Neural cell (in vitro differentiated cells): ENCODE results near the gene NGF. TPM values are rescaled to one million over a fixed set of nuclear protein-coding genes. Genes with fewer than 3 reads are reported as not detected.

ENCODE experiments used
- H2AFZ ChIP-seq: fragments of 200-600, 300-800 bp; sonication (generic), shearing (Covaris generic); 2 replicates; pipeline ENCODE4 v1.6.0; 2014; ENCODE audit warnings: low read depth, mild to moderate bottlenecking, antibody characterized with exemption, low read length, moderate library complexity
- H3F3A ChIP-seq: fragments of 200-600 bp; shearing (Covaris generic); 2 replicates; pipeline ENCODE4 v1.6.1; 2016; ENCODE audit warnings: mild to moderate bottlenecking, moderate library complexity, mixed read lengths, antibody characterized with exemption, low read length; ENCODE audit not compliant: insufficient read depth, poor library complexity, severe bottlenecking
- H3K27ac ChIP-seq: fragments of 200-600, 300-800 bp; sonication (generic), shearing (Covaris generic); 2 replicates; pipeline ENCODE4 v1.5.1; 2014; ENCODE audit warnings: mild to moderate bottlenecking, low read length, moderate library complexity
- H3K27me3 ChIP-seq: fragments of 300-800, 200-600 bp; sonication (generic), shearing (Covaris generic); 2 replicates; pipeline ENCODE4 v1.6.0; 2014; ENCODE audit warnings: mild to moderate bottlenecking, low read depth, low read length, moderate library complexity; ENCODE audit not compliant: insufficient read depth
- H3K36me3 ChIP-seq: fragments of 300-800, 200-600 bp; sonication (generic), shearing (Covaris generic); 2 replicates; pipeline ENCODE4 v1.5.1; 2014; ENCODE audit warnings: mild to moderate bottlenecking, antibody characterized with exemption, low read length, moderate library complexity; ENCODE audit not compliant: insufficient read depth
- H3K4me2 ChIP-seq: fragments of 300-800, 200-600 bp; sonication (generic), shearing (Covaris generic); 2 replicates; pipeline ENCODE4 v1.6.0; 2014; ENCODE audit warnings: mild to moderate bottlenecking, low read length
- H3K4me3 ChIP-seq: fragments of 300-800, 200-600 bp; sonication (generic), shearing (Covaris generic); 2 replicates; pipeline ENCODE4 v1.5.1; 2014; ENCODE audit warnings: mild to moderate bottlenecking, low read length, moderate library complexity
- H3K79me2 ChIP-seq: fragments of 200-600 bp; shearing (Covaris generic); replicated peaks from 2 replicates; pipeline ENCODE4 v1.6.0; 2014; ENCODE audit warnings: mild to moderate bottlenecking, low read length, moderate library complexity; ENCODE audit not compliant: insufficient read depth
- H3K9ac ChIP-seq: fragments of 300-800, 200-600 bp; sonication (generic), shearing (Covaris generic); 2 replicates; pipeline ENCODE4 v1.6.1; 2016; ENCODE audit warnings: mild to moderate bottlenecking, low read length, mixed read lengths
- H3K9me2 ChIP-seq: fragments of 200-600 bp; shearing (Covaris generic); 2 replicates; pipeline ENCODE4 v1.6.1; 2016; ENCODE audit warnings: mild to moderate bottlenecking, low read length, mixed read lengths; ENCODE audit not compliant: insufficient read depth
- H3K9me3 ChIP-seq: fragments of 200-600, 300-800 bp; sonication (generic), shearing (Covaris generic); 2 replicates; pipeline ENCODE4 v1.6.1; 2016; ENCODE audit warnings: mild to moderate bottlenecking, mixed run types, low read length, moderate library complexity, mixed read lengths
- H4K20me1 ChIP-seq: fragments of 200-600 bp; shearing (Covaris generic); 2 replicates; pipeline ENCODE4 v1.6.1; 2016; ENCODE audit warnings: mild to moderate bottlenecking, mixed run types; ENCODE audit not compliant: insufficient read depth
- CTCF ChIP-seq: fragments of 450-650 bp; IDR thresholded peaks from 2 replicates; pipeline ENCODE4 v1.5.1; 2014; ENCODE audit warnings: antibody characterized with exemption, mild to moderate bottlenecking, moderate library complexity; ENCODE audit not compliant: poor library complexity, severe bottlenecking
- EP300 ChIP-seq: fragments of 450-650 bp; conservative IDR thresholded peaks from 2 replicates; pipeline ENCODE4 v1.6.1; 2014; ENCODE audit warnings: antibody characterized with exemption, mild to moderate bottlenecking, moderate library complexity; ENCODE audit not compliant: poor library complexity, severe bottlenecking
- EZH2 ChIP-seq: fragments of 200-600, 300-800 bp; shearing (Covaris generic), sonication (generic); IDR thresholded peaks from 2 replicates; pipeline ENCODE4 v1.6.1; 2014; ENCODE audit warnings: antibody characterized with exemption, low read length, borderline replicate concordance, mild to moderate bottlenecking; ENCODE audit not compliant: insufficient read depth, poor library complexity, severe bottlenecking
- MXI1 ChIP-seq: fragments of 450-650 bp; conservative IDR thresholded peaks from 2 replicates; pipeline ENCODE4 v1.6.1; 2014; ENCODE audit warnings: antibody characterized with exemption, mild to moderate bottlenecking; ENCODE audit not compliant: poor library complexity, severe bottlenecking
- POLR2AphosphoS5 ChIP-seq: IDR thresholded peaks from 2 replicates; pipeline ENCODE4 v1.6.1; 2012
- RAD21 ChIP-seq: fragments of 450-650 bp; conservative IDR thresholded peaks from 2 replicates; pipeline ENCODE4 v1.6.1; 2014; ENCODE audit warnings: antibody characterized with exemption, mild to moderate bottlenecking, moderate library complexity
- REST ChIP-seq: IDR thresholded peaks from 2 replicates; pipeline ENCODE4 v1.6.1; 2012; ENCODE audit warnings: borderline replicate concordance
- SMC3 ChIP-seq: fragments of 450-650 bp; conservative IDR thresholded peaks from 2 replicates; pipeline ENCODE4 v1.6.1; 2014; ENCODE audit warnings: antibody characterized with exemption, mild to moderate bottlenecking, moderate library complexity; ENCODE audit not compliant: poor library complexity
- TAF1 ChIP-seq: IDR thresholded peaks from 2 replicates; pipeline ENCODE4 v1.6.1; 2012; ENCODE audit warnings: low read depth
- polyA plus RNA-seq: library from polyadenylated mRNA; depleted of rRNA; stranded (reverse); fragments of >200 nt; gene quantifications from 2 replicates; pipeline ENCODE4 v1.2.3, GENCODE V29; 2014

NGF gene
- polyA plus RNA-seq, 1 donor from 2014 or later: not detected

- no peak overlapping the region for H3K4me2 ChIP-seq
- no peaks in the 10 kb centered on the region for H3K79me2 ChIP-seq
- H3K9ac ChIP-seq: no peak overlapping the region
- H3F3A ChIP-seq: no peaks in the 10 kb centered on the region
- no peaks in the 10 kb centered on the region for H4K20me1 ChIP-seq
- no peaks in the 10 kb centered on the region for H3K27me3 ChIP-seq
- H2AFZ ChIP-seq: no peak overlapping the region
- H3K27ac ChIP-seq: no peak overlapping the region
- H3K9me2 ChIP-seq: no peaks in the 10 kb centered on the region
- TF ChIP-seq MXI1 (no peak), CTCF (no peak), RAD21 (no peak), EZH2 (no peak), SMC3 (no peak), TAF1 (no peak)
- no peaks in the 10 kb centered on the region for H3K36me3 ChIP-seq
- no peak overlapping the region for H3K4me3 ChIP-seq
- no peaks in the 10 kb centered on the region for H3K9me3 ChIP-seq
These were observed 63.6 kb downstream of the NGF start for GRCh38 chr1:115274467-115274866.

- TF ChIP-seq REST (no peak), SMC3 (no peak), POLR2AphosphoS5 (no peak), CTCF (no peak), MXI1 (no peak), TAF1 (no peak), RAD21 (no peak), EP300 (no peak), EZH2 (no peak)
- Histone ChIP-seq H4K20me1 (no peaks in the 10 kb centered on the region), H3K9me2 (no peaks in the 10 kb centered on the region), H3F3A (no peaks in the 10 kb centered on the region), H3K27me3 (no peaks in the 10 kb centered on the region), H3K27ac (no peak overlapping the region), H3K9me3 (no peaks in the 10 kb centered on the region), H3K4me2 (no peak overlapping the region), H3K4me3 (no peak overlapping the region), H2AFZ (no peak overlapping the region), H3K9ac (no peak overlapping the region), H3K79me2 (no peaks in the 10 kb centered on the region), H3K36me3 (no peaks in the 10 kb centered on the region)
These were observed 71.2 kb downstream of the NGF start for GRCh38 chr1:115266729-115267421.
